ENCODE results near the gene CLECL1.

Gene CLECL1

GRCh38 chr12:9702255-9702654 lies 30.6 kb downstream of the CLECL1 start:
- no peaks in the 10 kb centered on the region for H3K27me3 ChIP-seq (ENCODE audit: low read depth, low read length)
- peaks cover 55% of the 10 kb centered on the region for H3K4me1 ChIP-seq (ENCODE audit: low read length)
- H3K9me3 ChIP-seq (ENCODE audit: insufficient read depth, low read length): peaks cover 7% of the 10 kb centered on the region; the same call in 1 of the 2 replicates
- H3K79me2 ChIP-seq (ENCODE audit: low read length): no peaks in the 10 kb centered on the region
- no peak overlapping the region for H3K4me3 ChIP-seq (ENCODE audit: low read length)
- H3K36me3 ChIP-seq (replicated peaks; ENCODE audit: low read depth, low read length): peaks cover 23% of the 10 kb centered on the region
- peak overlapping the region; percentile 23 for H3K4me2 ChIP-seq (ENCODE audit: low read length)
- no peak overlapping the region for H2AFZ ChIP-seq (ENCODE audit: low read depth, low read length)
- peak overlapping the region; percentile 29 for H3K9ac ChIP-seq (ENCODE audit: low read length)
- H4K20me1 ChIP-seq (ENCODE audit: insufficient read depth, low read length): no peaks in the 10 kb centered on the region
- TF ChIP-seq CTCF (IDR thresholded peaks at IDR 0.05; ENCODE audit: low read depth, low read length): no peak
- no peak for TF ChIP-seq EZH2phosphoT487 (IDR thresholded peaks at IDR 0.05; ENCODE audit: low read depth)
- H3K27ac ChIP-seq (ENCODE audit: low read length): peak overlapping the region; percentile 3

GRCh38 chr12:9701380-9702154 lies 31.3 kb downstream of the CLECL1 start:
- Histone ChIP-seq H4K20me1 (ENCODE audit: insufficient read depth, low read length) (no peaks in the 10 kb centered on the region), H3K4me3 (ENCODE audit: low read length) (no peak overlapping the region), H3K27ac (ENCODE audit: low read length) (peak overlapping the region; percentile 3), H3K36me3 (replicated peaks; ENCODE audit: low read depth, low read length) (peaks cover 20% of the 10 kb centered on the region), H3K79me2 (ENCODE audit: low read length) (no peaks in the 10 kb centered on the region), H3K9me3 (ENCODE audit: insufficient read depth, low read length) (peaks cover 7% of the 10 kb centered on the region; the same call in 1 of the 2 replicates), H2AFZ (ENCODE audit: low read depth, low read length) (no peak overlapping the region), H3K9ac (ENCODE audit: low read length) (peak overlapping the region; percentile 29), H3K27me3 (ENCODE audit: low read depth, low read length) (no peaks in the 10 kb centered on the region), H3K4me1 (ENCODE audit: low read length) (peaks cover 48% of the 10 kb centered on the region), H3K4me2 (ENCODE audit: low read length) (peak overlapping the region; percentile 23)
- no peak for TF ChIP-seq EZH2phosphoT487 (IDR thresholded peaks at IDR 0.05; ENCODE audit: low read depth)
- TF ChIP-seq CTCF (IDR thresholded peaks at IDR 0.05; ENCODE audit: low read depth, low read length): no peak

DNA sequence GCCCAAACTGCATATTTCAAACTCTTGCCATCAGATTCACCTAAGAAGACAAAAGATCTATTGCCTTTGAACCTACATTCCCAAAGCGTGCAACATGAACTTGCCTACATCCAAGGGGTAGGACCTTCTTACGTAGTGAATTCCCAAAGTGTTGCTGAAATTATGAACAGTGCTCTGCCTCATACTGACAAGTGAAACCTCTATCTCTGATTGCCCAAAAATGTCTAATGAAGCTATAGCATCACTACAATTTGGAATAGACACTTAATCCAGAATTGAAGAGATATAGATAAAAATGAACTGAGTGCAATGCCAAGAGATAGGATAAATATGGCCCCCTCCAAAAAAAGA lies 32.3 kb downstream of the CLECL1 start:
- Histone ChIP-seq H3K27me3 (ENCODE audit: low read depth, low read length) (no peaks in the 10 kb centered on the region), H3K4me1 (ENCODE audit: low read length) (peaks cover 42% of the 10 kb centered on the region), H2AFZ (ENCODE audit: low read depth, low read length) (no peak overlapping the region), H3K4me2 (ENCODE audit: low read length) (no peak overlapping the region), H4K20me1 (ENCODE audit: insufficient read depth, low read length) (no peaks in the 10 kb centered on the region), H3K9ac (ENCODE audit: low read length) (no peak overlapping the region), H3K27ac (ENCODE audit: low read length) (no peak overlapping the region), H3K9me3 (ENCODE audit: insufficient read depth, low read length) (peaks cover 7% of the 10 kb centered on the region; the same call in 1 of the 2 replicates), H3K79me2 (ENCODE audit: low read length) (no peaks in the 10 kb centered on the region), H3K36me3 (replicated peaks; ENCODE audit: low read depth, low read length) (peaks cover 18% of the 10 kb centered on the region), H3K4me3 (ENCODE audit: low read length) (no peak overlapping the region)
- TF ChIP-seq CTCF (IDR thresholded peaks at IDR 0.05; ENCODE audit: low read depth, low read length) (no peak), EZH2phosphoT487 (IDR thresholded peaks at IDR 0.05; ENCODE audit: low read depth) (no peak)

DNA sequence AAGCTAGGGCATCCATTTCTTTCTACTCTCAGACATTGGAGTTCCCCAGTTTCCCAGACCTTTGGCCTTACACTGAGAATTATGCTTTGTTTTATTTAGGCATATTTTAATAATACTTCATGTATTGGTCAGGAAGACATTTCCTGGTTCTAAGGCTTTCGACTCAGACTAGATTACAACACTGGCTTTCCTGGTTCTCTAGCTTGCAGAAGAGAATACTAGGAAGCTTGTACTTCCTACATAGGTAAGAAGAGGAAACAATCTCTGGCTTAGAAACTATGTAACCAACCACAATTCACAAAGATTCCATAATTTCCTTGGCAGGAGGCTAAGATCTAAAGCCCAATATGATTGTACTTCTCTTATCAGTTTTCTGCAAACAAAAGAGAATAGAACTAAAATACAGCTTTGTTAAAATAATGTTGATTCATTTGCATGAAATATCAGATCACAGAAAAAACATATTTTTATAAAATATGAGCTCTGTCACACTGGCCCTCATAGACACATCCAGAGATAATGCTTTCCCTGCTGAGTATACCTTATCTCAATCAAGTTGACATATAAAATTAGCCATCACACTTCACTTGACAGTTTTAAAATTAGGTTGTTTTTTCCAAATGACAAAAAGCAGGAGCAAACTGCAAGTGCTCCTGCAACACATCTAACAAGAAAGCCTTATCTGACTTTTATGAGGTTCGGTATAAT lies 32.8 kb downstream of the CLECL1 start:
- TF ChIP-seq EZH2phosphoT487 (IDR thresholded peaks at IDR 0.05; ENCODE audit: low read depth) (no peak), CTCF (IDR thresholded peaks at IDR 0.05; ENCODE audit: low read depth, low read length) (no peak)
- peaks cover 43% of the 10 kb centered on the region for H3K4me1 ChIP-seq (ENCODE audit: low read length)
- H3K79me2 ChIP-seq (ENCODE audit: low read length): no peaks in the 10 kb centered on the region
- H3K4me2 ChIP-seq (ENCODE audit: low read length): no peak overlapping the region
- no peak overlapping the region for H3K27ac ChIP-seq (ENCODE audit: low read length)
- peaks cover 21% of the 10 kb centered on the region for H3K36me3 ChIP-seq (replicated peaks; ENCODE audit: low read depth, low read length)
- H4K20me1 ChIP-seq (ENCODE audit: insufficient read depth, low read length): no peaks in the 10 kb centered on the region
- 0 out of 2 replicates have a peak, but pooled peaks cover 7% of the 10 kb centered on the region for H3K9me3 ChIP-seq (ENCODE audit: insufficient read depth, low read length)
- H3K9ac ChIP-seq (ENCODE audit: low read length): no peak overlapping the region
- H2AFZ ChIP-seq (ENCODE audit: low read depth, low read length): no peak overlapping the region
- no peaks in the 10 kb centered on the region for H3K27me3 ChIP-seq (ENCODE audit: low read depth, low read length)
- no peak overlapping the region for H3K4me3 ChIP-seq (ENCODE audit: low read length)

All from OCI-LY3 (cell line).